Breast epithelium (tissue), 3 donors: ENCODE results near the gene RHEX.

Experiments
- CTCF ChIP-seq, 3 donors: fragments of 450-650 bp; IDR thresholded peaks; one replicate each; pipeline ENCODE4 v1.5.1; 2016 to 2017; ENCODE audit warnings: antibody characterized with exemption in 3 of 3, mild to moderate bottlenecking in 3 of 3, moderate library complexity in 3 of 3
- POLR2A ChIP-seq: fragments of 450-650 bp; IDR thresholded peaks from one replicate; pipeline ENCODE4 v1.6.1; 2016; ENCODE audit warnings: antibody characterized with exemption, mild to moderate bottlenecking, moderate library complexity
- POLR2AphosphoS5 ChIP-seq, 3 donors: sonication (generic); formaldehyde crosslinking; IDR thresholded peaks; one replicate each; pipeline ENCODE4 v1.6.1; 2017; ENCODE audit warnings: antibody characterized with exemption in 3 of 3

GRCh38 chr1:206142011-206142410 is 89.0 kb downstream of the RHEX start:
- TF ChIP-seq CTCF (IDR thresholded peaks at IDR 0.05) (no peak), POLR2AphosphoS5 (IDR thresholded peaks at IDR 0.05) (no peak), POLR2A (no peak)
